GM18909 (cell line): ENCODE measurements around the gene ALS2.
"Not testable (repeated sequence)": the region's sequence is repeated elsewhere in the genome, so short reads cannot be mapped to it uniquely, and the experiment has no call there.

Experiments
- ATAC-seq: cut with Tn5 transposase; IDR thresholded peaks from one replicate; pipeline ENCODE4 v1.9.1; 2021; ENCODE audit warnings: mild to moderate bottlenecking; ENCODE audit not compliant: unreplicated experiment, poor library complexity

The ALS2 gene

DNA sequence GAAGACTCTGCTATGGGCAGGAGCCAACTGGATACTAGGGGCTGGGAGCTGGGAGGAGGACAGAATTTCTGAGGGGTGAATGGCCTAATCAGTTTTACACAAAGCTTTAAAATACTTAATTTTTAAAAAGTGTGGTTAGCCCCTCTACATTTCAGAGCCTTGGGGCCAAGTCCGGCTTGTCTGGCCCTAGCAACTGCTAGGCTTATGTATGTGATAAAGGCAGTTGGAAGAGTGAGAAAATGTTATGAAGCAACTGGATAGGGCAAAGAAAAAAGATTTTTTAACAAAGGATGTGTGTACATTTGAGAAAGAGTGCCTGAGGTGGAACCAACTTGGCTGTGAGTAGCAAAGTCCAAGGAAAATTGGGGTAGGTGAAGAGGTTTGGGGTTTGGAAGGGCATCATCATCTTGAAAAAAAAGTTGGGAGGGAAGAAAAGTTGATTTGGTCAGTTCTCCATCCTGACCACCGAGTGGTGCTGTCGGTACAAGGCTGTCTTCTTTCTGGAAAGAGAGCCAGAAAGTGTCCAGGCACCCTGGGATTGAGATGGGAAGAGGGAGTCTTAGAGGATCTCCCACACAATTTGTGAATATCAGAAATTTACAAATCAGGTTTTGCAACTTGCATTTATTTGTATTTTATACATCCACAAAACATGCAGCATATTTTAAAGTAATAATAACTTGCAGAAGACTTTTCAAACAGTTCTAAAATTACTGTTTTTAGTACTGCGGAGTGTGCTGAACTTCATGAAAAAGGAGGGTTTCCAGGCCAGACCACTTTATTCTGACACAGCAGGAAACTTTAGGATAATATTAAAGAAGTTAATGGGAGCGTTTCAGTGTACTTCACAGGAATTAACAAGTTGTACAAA, 15.1 kb upstream of the ALS2 start:
- no peak for ATAC-seq

DNA sequence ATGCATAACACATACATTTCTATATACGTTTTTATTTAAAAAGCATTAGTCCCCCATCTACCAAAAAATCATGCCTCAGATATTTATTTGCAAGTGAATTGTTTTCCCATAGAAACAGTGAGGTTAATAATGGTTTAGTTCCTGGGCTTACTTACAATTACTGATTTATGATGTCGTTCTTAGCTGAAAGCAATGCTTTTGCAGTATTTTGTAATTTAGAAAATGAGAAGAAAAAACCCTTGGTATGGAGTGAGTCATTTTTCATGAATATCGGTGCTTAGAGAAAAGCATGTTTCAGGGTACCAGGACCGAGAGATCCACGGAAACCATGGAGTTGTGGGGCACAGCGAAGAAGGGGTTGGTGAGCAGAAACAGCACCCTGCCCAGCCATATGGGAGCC, 13.6 kb upstream of the ALS2 start:
- no peak for ATAC-seq

DNA sequence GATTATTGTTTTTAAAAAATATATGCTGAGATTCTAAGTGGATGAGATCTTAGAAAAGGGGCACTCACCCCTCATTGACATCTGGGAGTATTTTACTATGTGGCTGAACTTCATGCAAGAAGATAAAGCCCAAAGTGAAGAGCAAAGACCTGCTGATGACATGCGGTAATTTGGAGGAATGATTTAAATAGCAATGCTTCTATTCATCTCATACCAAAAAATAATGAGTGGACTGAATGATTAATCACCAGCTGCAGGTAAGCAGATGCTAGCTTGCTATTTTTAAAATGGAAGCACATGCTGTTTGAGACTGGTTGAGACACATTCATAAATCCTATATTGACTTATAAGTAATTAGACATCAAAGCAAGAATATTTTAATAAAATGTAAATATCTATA, 12.9 kb upstream of the ALS2 start:
- no peak for ATAC-seq

DNA sequence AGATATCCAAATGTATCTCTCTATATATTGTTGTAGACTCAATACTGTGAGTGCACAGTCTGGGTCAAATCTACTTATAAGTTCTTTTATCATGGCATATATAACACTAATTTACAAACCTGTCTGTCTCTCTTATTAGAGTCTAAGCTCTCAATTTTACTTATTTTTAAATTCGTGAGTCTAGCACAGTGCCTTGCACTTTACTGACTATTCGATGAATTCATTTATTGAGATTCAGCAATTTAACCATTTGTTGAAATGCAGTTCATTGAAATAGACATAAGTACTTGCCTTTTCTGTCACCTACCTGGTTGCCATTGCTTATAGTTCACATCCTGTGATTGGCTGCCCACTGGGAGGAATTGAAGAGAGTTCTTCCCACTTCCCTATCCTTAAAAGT, 10.3 kb upstream of the ALS2 start:
- no peak for ATAC-seq

DNA sequence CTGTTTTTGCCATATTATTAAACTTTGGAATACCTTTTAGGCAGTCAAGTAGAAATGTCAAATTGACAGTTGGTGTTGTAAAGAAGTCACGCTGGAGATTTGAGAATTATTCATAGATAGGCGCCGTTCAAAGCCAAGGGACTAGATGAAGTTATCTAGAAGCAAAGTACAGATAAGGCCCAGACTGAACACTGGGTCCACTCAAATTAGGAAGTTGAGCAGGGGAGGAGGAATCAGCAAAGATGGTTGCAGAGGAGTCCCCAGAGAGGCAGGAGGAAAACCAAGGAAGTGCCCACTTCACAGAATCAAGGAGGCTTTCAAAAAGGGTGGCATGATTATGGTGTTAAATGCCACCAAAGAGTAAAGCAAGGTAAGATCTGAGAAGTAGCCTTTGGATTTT, 9.6 kb upstream of the ALS2 start:
- ATAC-seq: no peak

DNA sequence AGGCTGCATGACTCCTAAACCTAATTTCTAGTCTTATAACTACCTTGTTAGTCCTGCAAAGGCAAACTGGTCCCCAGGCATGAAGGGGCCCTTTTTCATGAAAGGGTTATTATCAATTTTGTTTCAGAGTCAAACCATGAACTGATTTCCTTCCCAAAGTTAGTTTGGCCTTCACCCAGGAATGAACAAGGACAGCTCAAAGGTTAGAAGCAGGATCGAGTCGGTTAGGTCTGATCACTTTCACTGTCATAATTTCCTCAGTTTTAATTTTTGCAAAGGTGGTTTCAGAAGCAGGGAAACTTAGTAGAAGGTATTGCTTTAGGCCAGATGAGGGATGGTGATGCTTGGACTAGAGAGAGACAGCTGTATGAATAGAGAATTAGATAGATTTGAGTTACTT, 8.7 kb upstream of the ALS2 start:
- ATAC-seq: no peak

DNA sequence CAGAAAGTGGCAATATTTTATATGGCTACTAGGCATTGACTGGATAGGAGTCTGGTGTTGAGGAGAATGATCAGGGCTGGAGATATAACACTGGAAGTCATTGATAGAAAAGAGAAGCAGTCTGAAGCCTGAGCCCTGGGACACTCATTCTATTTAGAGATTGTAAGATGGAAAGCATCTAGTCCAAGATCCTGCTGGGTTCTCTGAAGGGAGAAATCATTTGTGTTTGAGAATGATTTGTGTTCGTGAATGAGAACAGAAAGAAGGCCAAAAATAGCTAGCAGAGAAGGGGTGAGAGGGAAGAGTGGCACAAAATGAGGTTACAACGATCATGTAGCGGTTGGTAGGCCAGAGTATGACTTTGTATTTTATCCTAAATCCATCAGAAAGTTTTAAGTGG, 7.6 kb upstream of the ALS2 start:
- ATAC-seq: no peak

DNA sequence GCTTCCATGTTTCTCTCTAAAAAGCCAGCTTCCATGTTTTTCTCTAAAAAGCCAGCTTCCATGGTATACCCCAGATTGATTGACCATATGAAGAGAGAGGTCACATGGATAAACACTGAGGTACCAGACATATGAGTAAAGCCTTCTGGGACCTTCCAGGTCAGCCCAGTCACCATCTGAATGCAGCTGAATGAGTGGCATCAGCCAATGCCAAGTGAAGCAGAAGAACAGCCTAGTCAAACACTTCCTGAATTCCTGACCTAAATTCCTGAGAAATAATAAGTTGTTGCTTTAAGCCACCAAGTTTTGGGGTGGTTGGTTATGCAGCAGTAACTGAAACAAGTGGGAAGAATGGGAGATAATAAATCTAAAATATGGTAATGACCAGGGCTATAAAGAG, 5.7 kb upstream of the ALS2 start:
- no peak for ATAC-seq

DNA sequence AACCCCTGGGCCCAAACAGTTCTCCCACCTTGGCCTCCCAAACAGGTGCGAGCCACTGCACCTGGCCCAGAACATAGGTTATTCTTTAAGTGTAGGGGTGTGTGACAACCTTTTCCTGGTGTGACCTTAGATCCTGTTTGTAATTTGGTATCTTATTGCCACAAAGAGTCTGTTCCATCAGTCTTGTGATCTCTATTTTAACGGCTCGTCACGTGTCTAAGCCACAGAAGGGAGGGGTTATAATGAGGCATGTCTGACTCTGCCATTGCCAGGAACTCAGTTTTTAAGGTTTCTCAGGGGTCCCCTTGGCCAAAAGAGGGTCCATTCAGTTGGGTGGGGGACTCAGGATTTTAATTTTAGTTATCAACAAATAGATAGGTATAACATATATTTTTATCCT, 4.4 kb upstream of the ALS2 start:
- ATAC-seq: no peak

DNA sequence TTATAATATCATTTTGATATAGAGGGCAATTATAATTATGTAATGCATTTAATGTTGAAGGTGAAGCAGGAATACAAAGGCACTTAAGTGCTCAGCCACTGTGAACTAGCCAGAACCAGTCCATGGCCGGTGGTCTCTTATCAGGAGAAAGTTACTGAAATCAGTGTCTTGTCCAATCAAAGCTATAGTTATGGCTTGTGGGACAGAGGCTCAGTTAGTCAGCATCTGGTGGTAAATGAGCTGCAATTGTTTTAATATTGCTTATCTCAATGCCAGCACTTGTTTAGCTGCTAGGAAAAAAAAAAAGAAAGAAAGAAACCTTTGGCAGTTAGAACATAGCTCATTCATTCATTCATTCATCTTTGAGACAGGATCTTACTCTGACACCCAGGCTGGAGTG, 3.8 kb upstream of the ALS2 start:
- no peak for ATAC-seq

DNA sequence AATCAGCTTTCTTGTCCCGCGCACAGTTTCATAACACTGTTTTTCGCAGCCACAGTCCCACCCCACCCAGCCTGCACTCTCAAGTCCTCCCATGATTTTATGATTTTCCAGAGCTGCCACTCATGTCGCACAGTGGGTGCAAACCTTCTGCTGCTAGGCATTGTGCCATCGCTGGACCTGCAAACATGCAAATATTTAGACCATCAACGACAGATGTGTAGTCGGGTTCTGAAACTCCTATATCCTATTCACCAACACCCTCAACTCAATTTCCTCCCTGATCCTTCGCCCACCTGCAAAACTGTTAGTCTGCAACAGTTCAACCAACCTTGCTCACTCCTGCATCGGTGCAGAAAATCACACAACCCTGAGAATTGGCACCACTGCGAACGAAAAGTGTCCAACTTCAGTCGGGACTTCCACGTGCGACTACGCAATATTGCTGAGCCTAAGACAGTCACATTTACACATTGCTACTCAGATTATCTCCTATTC, 871 bp upstream of the ALS2 start:
- peak; percentile 3 for ATAC-seq

DNA sequence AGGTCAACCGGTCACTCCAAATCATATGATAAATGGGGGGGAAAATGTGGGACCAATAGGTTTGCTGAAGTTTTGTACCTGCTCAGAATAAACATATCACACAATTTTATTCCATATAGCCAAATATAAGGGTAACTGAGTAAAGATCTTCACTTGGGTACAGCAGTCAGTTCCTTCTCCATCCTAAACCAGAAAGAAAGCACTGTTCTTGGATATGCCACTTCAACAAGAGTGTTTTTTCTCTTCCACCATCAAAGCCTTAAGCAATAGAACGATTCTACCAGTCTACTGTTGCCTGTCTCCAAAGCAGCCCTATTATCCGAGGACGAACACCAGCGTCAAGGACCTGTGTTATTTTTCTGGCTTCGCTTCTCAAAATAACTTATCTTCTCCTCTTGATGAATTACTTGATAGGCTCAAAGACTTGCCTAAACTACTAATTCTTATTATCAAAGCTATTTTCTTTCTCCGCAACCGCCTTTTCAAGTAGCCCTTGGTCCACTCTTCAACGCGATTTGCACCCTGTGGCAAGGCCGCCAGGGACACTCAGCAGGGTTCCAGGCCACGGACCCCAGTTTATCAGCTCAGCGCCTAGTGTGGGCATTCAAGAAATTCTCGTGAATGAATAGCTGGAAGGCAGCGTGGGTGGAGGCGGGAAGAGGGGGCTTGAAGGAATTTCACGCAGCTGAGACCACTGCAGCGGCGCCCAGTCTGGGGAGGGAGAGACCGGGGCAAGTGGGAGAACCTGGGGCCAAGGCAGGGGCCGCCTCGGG, 646 bp downstream of the ALS2 start:
- ATAC-seq: peak; percentile 4

DNA sequence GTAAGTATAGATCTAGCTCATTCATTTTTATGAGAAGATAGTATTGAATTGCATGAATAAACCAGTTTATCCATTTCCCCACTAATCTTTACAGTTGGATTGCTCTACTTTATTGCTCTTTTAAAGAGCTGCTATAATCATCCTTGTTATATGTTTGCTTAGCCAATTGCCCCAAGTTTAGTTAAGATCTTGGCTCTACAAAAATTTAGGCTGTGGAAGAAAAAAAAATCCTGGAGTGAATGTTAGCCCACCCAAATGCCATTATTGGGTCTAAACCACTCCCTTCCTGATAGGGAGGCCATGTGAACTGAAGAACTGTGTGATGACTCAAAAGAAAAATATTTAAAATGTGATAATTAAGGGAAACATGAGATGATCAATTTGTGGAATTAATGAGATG, 2.9 kb downstream of the ALS2 start:
- no peak for ATAC-seq

DNA sequence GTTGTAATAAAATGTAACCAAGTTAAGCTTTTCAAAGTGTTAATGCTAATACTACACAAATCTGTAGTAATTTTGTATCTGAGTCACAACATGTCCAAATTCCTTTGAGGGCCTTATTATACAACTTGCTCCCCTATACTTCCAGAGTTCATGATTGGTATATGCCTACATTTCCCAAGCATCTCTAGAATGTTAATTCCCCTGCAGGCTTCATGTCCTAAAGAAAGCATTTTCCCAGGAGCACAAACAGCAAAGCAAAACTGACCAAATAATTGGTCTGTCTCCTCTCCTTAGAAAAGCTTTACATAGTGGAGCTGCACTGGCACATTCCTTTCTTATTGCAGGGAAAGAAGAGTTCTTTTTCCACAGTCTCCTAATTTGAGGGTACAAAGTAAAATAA, 3.7 kb downstream of the ALS2 start:
- no peak for ATAC-seq

DNA sequence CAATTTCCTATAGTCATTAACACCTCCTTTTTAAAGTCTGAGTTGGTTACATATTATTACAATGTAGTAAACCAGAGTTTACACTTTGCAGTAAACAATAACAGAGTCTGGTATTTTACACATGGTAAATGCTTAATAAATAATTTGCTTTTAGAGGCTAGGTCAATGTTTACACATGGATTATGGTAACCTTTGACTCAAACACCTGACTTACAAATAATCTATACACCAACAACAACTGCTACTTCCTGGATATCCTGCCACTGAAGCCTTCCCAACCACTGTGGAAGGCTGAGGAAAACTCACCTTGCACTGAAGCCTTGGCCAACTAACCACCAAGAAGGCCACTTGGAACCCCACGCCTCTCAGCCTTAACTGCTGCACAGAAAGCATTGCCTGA, 5.4 kb downstream of the ALS2 start:
- ATAC-seq: no peak

DNA sequence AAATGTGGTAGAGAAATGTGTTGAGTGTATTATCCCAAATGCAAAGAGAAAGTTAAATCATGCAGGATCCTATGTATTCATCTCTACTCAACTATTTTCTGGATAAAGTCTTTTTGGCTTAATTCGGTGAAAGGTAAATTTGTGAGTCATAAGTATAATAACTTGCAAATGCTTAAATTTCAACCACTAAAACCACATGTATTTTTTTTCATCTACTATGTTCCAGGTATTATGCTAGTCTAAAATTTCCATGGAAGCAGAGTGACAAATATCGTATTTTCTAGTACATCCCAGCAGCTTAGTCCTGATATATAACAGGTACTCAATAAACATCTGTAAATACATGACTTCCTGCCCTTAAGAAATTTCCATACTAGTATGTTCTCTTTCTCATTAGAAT, 6.2 kb downstream of the ALS2 start:
- no peak for ATAC-seq

DNA sequence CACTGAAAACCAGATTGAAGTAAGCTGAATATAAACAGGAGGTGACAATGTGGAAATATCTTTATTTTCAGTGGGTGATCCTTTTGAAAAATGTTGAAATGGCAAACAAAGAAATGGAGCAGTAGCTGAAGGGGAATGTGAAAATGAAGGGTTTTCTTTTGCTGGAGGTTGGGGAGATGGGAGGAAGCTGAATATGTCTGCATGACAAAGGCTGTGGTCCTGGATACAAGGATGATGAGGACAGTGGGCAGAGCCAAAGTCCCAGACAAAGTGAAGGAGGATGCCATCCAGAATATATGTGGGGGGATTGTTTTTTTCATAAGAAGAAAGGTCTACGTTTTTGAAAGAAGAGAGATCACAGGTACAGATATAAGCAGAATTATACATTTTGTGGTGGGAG, 6.7 kb downstream of the ALS2 start:
- no peak for ATAC-seq

DNA sequence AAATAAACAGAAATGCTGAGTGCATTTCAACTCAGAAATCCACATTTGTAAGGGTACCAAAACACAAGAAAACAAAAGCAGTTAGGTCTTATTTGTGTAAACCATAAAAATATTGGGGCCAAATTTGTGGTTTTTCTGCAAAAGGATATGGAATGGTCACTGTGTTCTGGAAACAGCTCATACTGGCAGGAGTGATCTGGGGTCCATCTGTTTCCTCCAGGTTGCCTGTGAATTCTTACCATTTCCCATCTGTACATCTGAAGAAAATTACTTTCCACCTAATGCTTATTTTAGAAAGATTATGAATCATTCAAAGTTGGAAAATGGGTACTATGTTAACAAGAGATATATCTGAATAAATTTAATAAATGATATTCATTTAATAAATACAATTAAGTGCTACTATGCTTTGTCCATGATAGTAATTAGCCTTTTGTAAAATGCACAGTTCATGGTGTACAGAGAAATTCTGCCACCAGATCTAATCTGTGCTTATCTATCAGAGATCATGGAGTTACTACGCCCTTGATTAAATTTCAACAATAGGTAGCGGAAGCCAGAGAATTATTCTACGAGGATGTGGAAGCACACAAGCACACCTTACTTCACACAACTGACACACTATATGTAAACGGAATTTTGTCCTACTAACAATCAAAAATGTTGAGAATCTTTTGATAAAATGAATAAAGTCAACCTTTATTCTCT, 10.9 kb downstream of the ALS2 start:
- ATAC-seq: no peak

DNA sequence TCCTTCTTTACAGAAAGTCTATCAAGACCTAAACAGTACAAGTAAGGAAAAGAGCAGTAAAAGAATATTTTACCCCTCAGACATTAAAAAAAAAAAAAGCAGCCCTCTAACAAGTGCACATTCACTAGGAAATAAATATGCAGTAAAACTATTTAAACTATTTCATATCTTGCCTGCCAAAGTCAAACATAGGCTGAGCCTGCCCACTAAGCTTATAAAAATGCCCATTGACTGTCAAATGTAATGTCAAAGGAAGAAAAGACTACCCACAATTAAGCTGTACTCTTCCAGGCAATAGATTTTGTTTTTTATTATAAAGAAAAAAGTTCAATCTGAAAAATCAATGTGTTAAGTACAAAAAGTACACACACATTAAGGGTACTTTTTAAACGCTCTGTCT, 11.8 kb downstream of the ALS2 start:
- ATAC-seq: no peak

DNA sequence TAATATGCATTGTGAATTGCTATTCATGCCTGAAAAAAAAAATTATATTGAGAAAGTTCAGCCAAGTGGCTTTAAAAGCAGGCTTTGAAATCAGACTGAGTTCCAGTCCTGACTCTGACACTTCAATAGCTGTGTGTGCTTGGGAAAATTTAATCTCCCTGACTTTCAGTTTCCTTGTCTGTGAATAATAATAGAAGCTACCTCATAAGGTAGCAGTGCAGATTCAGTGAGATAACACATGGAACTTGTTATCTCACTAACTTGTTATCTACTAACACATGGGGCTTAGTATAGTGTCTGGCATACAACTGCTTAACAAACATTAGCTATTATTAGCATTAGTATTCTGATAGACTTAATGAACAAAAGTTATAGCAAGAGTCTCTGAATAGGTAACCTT, 14.9 kb downstream of the ALS2 start:
- no peak for ATAC-seq

DNA sequence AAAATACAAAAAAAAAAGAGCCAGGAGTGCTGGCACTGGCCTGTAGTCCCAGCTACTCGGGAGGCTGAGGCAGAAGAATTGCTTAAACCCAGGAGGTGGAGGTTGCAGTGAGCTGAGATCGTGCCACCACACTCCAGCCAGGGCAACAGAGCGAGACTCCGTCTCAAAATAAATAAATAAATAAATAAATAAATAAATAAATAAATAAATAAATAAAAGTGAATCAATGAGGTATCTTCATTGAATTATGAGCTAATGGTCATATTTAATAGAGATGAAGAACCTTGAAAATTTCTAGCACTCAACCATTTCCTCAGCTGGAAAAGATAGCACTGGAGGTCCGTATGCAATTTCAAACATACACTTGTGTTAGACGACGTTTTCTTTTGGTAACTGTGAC, 16.3 kb downstream of the ALS2 start:
- ATAC-seq: not testable (repeated sequence)
